Tibial nerve (tissue), 4 donors: ENCODE measurements around the gene ZDHHC7. TPM values are rescaled to one million over a fixed set of nuclear protein-coding genes. Genes with fewer than 3 reads are reported as not detected.

ENCODE experiments used
- DNase-seq, 2 donors: peaks; one replicate each; pipeline ENCODE4 v3.0.0-alpha.2; 2019; ENCODE audit warnings: low spot score in 2 of 2
- H3K27ac ChIP-seq, 4 donors: fragments of 200-600 bp; sonication (generic) in 3 of 4; one replicate each; pipeline ENCODE4 v1.5.1; 2017 to 2019; ENCODE audit warnings: mild to moderate bottlenecking in 1 of 4
- H3K27me3 ChIP-seq, 2 donors: fragments of 200-600 bp; sonication (generic) in 1 of 2; one replicate each; pipeline versions ENCODE4 v1.5.1 to v1.6.0; 2017 to 2019
- H3K36me3 ChIP-seq, 3 donors: fragments of 200-600 bp; sonication (generic); one replicate each; pipeline ENCODE4 v1.5.1; 2018 to 2019
- H3K4me1 ChIP-seq, 4 donors: fragments of 200-600 bp; sonication (generic) in 3 of 4; one replicate each; pipeline ENCODE4 v1.5.1; 2017 to 2019
- H3K4me3 ChIP-seq, 4 donors: fragments of 200-600 bp; sonication (generic) in 3 of 4; one replicate each; pipeline ENCODE4 v1.5.1; 2017 to 2019; ENCODE audit warnings: mild to moderate bottlenecking in 1 of 4, moderate library complexity in 1 of 4
- H3K9me3 ChIP-seq, 4 donors: fragments of 200-600 bp; sonication (generic) in 3 of 4; one replicate each; pipeline ENCODE4 v1.5.1; 2017 to 2019
- CTCF ChIP-seq, 5 experiments: fragments of 200-600 bp in 3 of 5; fragments of 450-650 bp in 2 of 5; sonication (generic) in 3 of 5; IDR thresholded peaks; one replicate each; pipeline ENCODE4 v1.5.1; 2016 to 2019; ENCODE audit warnings: antibody characterized with exemption in 5 of 5, mild to moderate bottlenecking in 3 of 5, moderate library complexity in 2 of 5
- EP300 ChIP-seq, 2 donors: sonication (generic); formaldehyde crosslinking; IDR thresholded peaks; one replicate each; pipeline ENCODE4 v1.6.1; 2017; ENCODE audit warnings: antibody characterized with exemption in 2 of 2, mild to moderate bottlenecking in 1 of 2
- POLR2A ChIP-seq, 2 donors: fragments of 450-650 bp; IDR thresholded peaks; one replicate each; pipeline ENCODE4 v1.6.1; 2017; ENCODE audit warnings: antibody characterized with exemption in 2 of 2, mild to moderate bottlenecking in 2 of 2, moderate library complexity in 2 of 2
- WGBS, 2 donors: methylation state at CpG; one replicate each; pipeline ENCODE4 v1.1.5; 2018; 5-methylcytosine and 5-hydroxymethylcytosine counted together
- total RNA-seq, 4 donors: library from RNA; depleted of rRNA; stranded (reverse); fragments of >200 nt; gene quantifications; one replicate each; pipeline ENCODE4 v1.1.0, GENCODE V29; 2016

The ZDHHC7 gene
- total RNA-seq, 4 donors from 2014 or later, result 58.1 to 75.6 (median 62.6) TPM

GRCh38 chr16:84932681-84933080 lies 78.7 kb downstream of the ZDHHC7 start:
- DNase-seq, result no peak
- peaks cover 0 to 5% (median 0%) of the 10 kb centered on the region in 4 donors for H3K9me3 ChIP-seq
- no peaks in the 10 kb centered on the region for H3K27me3 ChIP-seq
- H3K4me3 ChIP-seq, result no peak overlapping the region
- H3K36me3 ChIP-seq, result no peaks in the 10 kb centered on the region
- H3K27ac ChIP-seq, result peak overlapping the region in 1 of 4 donors; percentile 81
- WGBS, 2 donors, result 69 to 77% methylated on average over 4 to 5 of the region's 5 CpGs
- TF ChIP-seq POLR2A (IDR thresholded peaks at IDR 0.05) (no peak), EP300 (IDR thresholded peaks at IDR 0.05) (no peak), CTCF (IDR thresholded peaks at IDR 0.05) (no peak)
- H3K4me1 ChIP-seq, result peaks cover 0 to 51% (median 19%) of the 10 kb centered on the region in 4 donors

GRCh38 chr16:84931506-84931905 lies 79.8 kb downstream of the ZDHHC7 start:
- Histone ChIP-seq H3K36me3 (no peaks in the 10 kb centered on the region), H3K9me3 (peaks cover 0 to 5% (median 0%) of the 10 kb centered on the region in 4 donors), H3K27ac (no peak overlapping the region), H3K4me1 (peaks cover 0 to 54% (median 19%) of the 10 kb centered on the region in 4 donors), H3K27me3 (no peaks in the 10 kb centered on the region), H3K4me3 (no peak overlapping the region)
- no peak for TF ChIP-seq CTCF (IDR thresholded peaks at IDR 0.05)
- TF ChIP-seq POLR2A (IDR thresholded peaks at IDR 0.05), result no peak
- no peak for TF ChIP-seq EP300 (IDR thresholded peaks at IDR 0.05)
- WGBS, 2 donors, result 92 to 97% methylated on average over 7 to 8 of the region's 8 CpGs
- DNase-seq, result no peak

- TF ChIP-seq CTCF (IDR thresholded peaks at IDR 0.05) (no peak), POLR2A (IDR thresholded peaks at IDR 0.05) (no peak), EP300 (IDR thresholded peaks at IDR 0.05) (no peak)
- Histone ChIP-seq H3K36me3 (no peaks in the 10 kb centered on the region), H3K4me3 (no peak overlapping the region), H3K27me3 (no peaks in the 10 kb centered on the region), H3K27ac (no peak overlapping the region), H3K4me1 (peaks cover 0 to 55% (median 19%) of the 10 kb centered on the region in 4 donors), H3K9me3 (peaks cover 0 to 5% (median 0%) of the 10 kb centered on the region in 4 donors)
- no peak for DNase-seq
- 89 to 91% methylated on average over 4 of the region's 4 CpGs for WGBS, 2 donors
Observed at GRCh38 chr16:84931107-84931494, 80.2 kb downstream of the ZDHHC7 start.

GRCh38 chr16:84930298-84931106 lies 80.8 kb downstream of the ZDHHC7 start:
- Histone ChIP-seq H3K4me1 (peaks cover 0 to 61% (median 19%) of the 10 kb centered on the region in 4 donors), H3K9me3 (peaks cover 0 to 5% (median 0%) of the 10 kb centered on the region in 4 donors), H3K36me3 (no peaks in the 10 kb centered on the region), H3K27ac (peak overlapping the region in 2 of 4 donors; percentile 50 to 67), H3K4me3 (no peak overlapping the region), H3K27me3 (no peaks in the 10 kb centered on the region)
- no peak for DNase-seq
- TF ChIP-seq CTCF (IDR thresholded peaks at IDR 0.05) (no peak), POLR2A (IDR thresholded peaks at IDR 0.05) (no peak), EP300 (IDR thresholded peaks at IDR 0.05) (no peak)
- 62% methylated on average over 8 of the region's 8 CpGs for WGBS, 2 donors
